K562 (cell line): ENCODE measurements around the gene PRRT1. TPM values are rescaled to one million over a fixed set of nuclear protein-coding genes. Genes with fewer than 3 reads are reported as not detected.

ENCODE experiments used
- CBFB ChIP-seq: sonication (generic); formaldehyde crosslinking; IDR thresholded peaks from 2 replicates; pipeline ENCODE4 v1.4.0; 2020; ENCODE audit warnings: mild to moderate bottlenecking, missing genetic modification reagents
- CEBPB ChIP-seq: fragments of 450-650 bp; IDR thresholded peaks from 2 replicates; pipeline ENCODE4 v1.6.1; 2016; ENCODE audit warnings: missing genetic modification characterization, missing compliant biosample characterization
- CEBPG ChIP-seq, 3 experiments: fragments of 200-800 bp in 1 of 3; sonication (Bioruptor generic) in 1 of 3; sonication (generic) in 1 of 3; formaldehyde crosslinking in 1 of 3; IDR thresholded peaks in 2 of 3; conservative IDR thresholded peaks in 1 of 3; 2 replicates each; pipeline versions ENCODE4 v1.6.1 to v1.8.0; 2016 to 2022; ENCODE audit warnings: missing compliant biosample characterization in 2 of 3, missing genetic modification characterization in 2 of 3, mild to moderate bottlenecking in 1 of 3, missing genetic modification reagents in 1 of 3
- CREBBP ChIP-seq: IDR thresholded peaks from one replicate; pipeline ENCODE4 v1.6.1; 2012; ENCODE audit warnings: low read depth, mild to moderate bottlenecking, control low read depth, inconsistent platforms, low read length
- EWSR1 ChIP-seq: fragments of 450-650 bp; IDR thresholded peaks from 2 replicates; pipeline ENCODE4 v1.6.1; 2018; ENCODE audit warnings: borderline replicate concordance, mild to moderate bottlenecking, low read depth, moderate library complexity; ENCODE audit not compliant: partially characterized antibody
- EZH2 ChIP-seq: IDR thresholded peaks from 2 replicates; pipeline ENCODE4 v1.6.1; 2012; ENCODE audit warnings: low read depth, mild to moderate bottlenecking, inconsistent platforms, low read length, borderline replicate concordance
- FOXK1 ChIP-seq: sonication (generic); formaldehyde crosslinking; IDR thresholded peaks from 2 replicates; pipeline ENCODE4 v1.8.0; 2022; ENCODE audit warnings: missing genetic modification reagents, mild to moderate bottlenecking, borderline replicate concordance
- GATA2 ChIP-seq: sonication (generic); formaldehyde crosslinking; IDR thresholded peaks from 2 replicates; pipeline ENCODE4 v1.4.0; 2020; ENCODE audit warnings: mild to moderate bottlenecking, missing genetic modification reagents
- HDAC6 ChIP-seq: IDR thresholded peaks from 2 replicates; pipeline ENCODE4 v1.6.1; 2012; ENCODE audit warnings: low read depth, mild to moderate bottlenecking, control low read depth, inconsistent platforms, low read length, moderate library complexity
- HMG20B ChIP-seq: fragments of 250-450 bp; sonication (Bioruptor Pico); IDR thresholded peaks from 2 replicates; pipeline ENCODE4 v1.5.0; 2021; ENCODE audit warnings: mild to moderate bottlenecking
- HMGXB4 ChIP-seq: sonication (generic); formaldehyde crosslinking; IDR thresholded peaks from 2 replicates; pipeline ENCODE4 v1.8.1; 2023; ENCODE audit warnings: mild to moderate bottlenecking, missing genetic modification reagents
- HNRNPH1 ChIP-seq: fragments of 200-400 bp; formaldehyde crosslinking; optimal IDR thresholded peaks from 2 replicates; pipeline ENCODE3; 2017; ENCODE audit warnings: low read depth, mild to moderate bottlenecking, low read length, moderate library complexity
- HNRNPL ChIP-seq: fragments of 200-400 bp; formaldehyde crosslinking; IDR thresholded peaks from 2 replicates; pipeline ENCODE4 v1.6.1; 2017; ENCODE audit warnings: low read depth, mild to moderate bottlenecking, low read length
- MAX ChIP-seq: sonication (generic); formaldehyde crosslinking; IDR thresholded peaks from 2 replicates; pipeline ENCODE4 v1.9.0; 2022; ENCODE audit warnings: mild to moderate bottlenecking, missing genetic modification reagents
- NFIX ChIP-seq: fragments of 250-450 bp; sonication (Bioruptor Pico); IDR thresholded peaks from 2 replicates; pipeline ENCODE4 v1.4.0; 2020; ENCODE audit warnings: low read depth, mild to moderate bottlenecking, moderate library complexity
- NR2C2 ChIP-seq, 2 experiments: fragments of 200-800 bp in 1 of 2; sonication (Bioruptor generic) in 1 of 2; sonication (generic) in 1 of 2; formaldehyde crosslinking in 1 of 2; IDR thresholded peaks; 2 replicates each; pipeline versions ENCODE4 v1.6.1 to v1.8.0; 2016 to 2022; ENCODE audit warnings: mild to moderate bottlenecking in 1 of 2, missing compliant biosample characterization in 1 of 2, missing genetic modification characterization in 1 of 2, missing genetic modification reagents in 1 of 2
- NUFIP1 ChIP-seq: fragments of 450-650 bp; IDR thresholded peaks from 2 replicates; pipeline ENCODE4 v1.6.1; 2018; ENCODE audit not compliant: partially characterized antibody
- PML ChIP-seq: IDR thresholded peaks from 2 replicates; pipeline ENCODE4 v1.6.1; 2012; ENCODE audit warnings: low read length, inconsistent platforms
- POLR2AphosphoS5 ChIP-seq: IDR thresholded peaks from 2 replicates; pipeline ENCODE4 v1.6.1; 2011; ENCODE audit warnings: mild to moderate bottlenecking, low read depth, low read length, moderate library complexity; ENCODE audit not compliant: control insufficient read depth, insufficient read depth
- TBP ChIP-seq: optimal IDR thresholded peaks from 2 replicates; pipeline ENCODE3; 2011; ENCODE audit warnings: low read depth, low read length, improper control_type of control experiment
- TGIF2 ChIP-seq: sonication (generic); formaldehyde crosslinking; IDR thresholded peaks from 2 replicates; pipeline ENCODE4 v1.8.1; 2022; ENCODE audit warnings: mild to moderate bottlenecking, missing genetic modification reagents, moderate library complexity
- ZNF253 ChIP-seq: fragments of 250-450 bp; sonication (Bioruptor Pico); conservative IDR thresholded peaks from 2 replicates; pipeline ENCODE4 v1.6.1; 2021; ENCODE audit warnings: mild to moderate bottlenecking
- polyA plus RNA-seq, 8 experiments: library from polyadenylated mRNA; depleted of rRNA in 4 of 8; stranded (reverse) in 5 of 8; unstranded in 3 of 8; fragments of >200 nt; fragmentation: Nextera tagmentation in 2 of 8; fragmentation: Illumina TruSeq in 1 of 8; extraction: Ambion mirVana in 2 of 8; extraction: Trizol in 1 of 8; gene quantifications; 2 replicates each; pipeline versions ENCODE4 v1.2.1 to v1.2.3, GENCODE V29; 2011 to 2014; ENCODE audit warnings: inconsistent platforms in 1 of 8, missing spikeins in 1 of 8
- total RNA-seq, 7 experiments: library from RNA; depleted of rRNA in 6 of 7; stranded (reverse); fragments of >200 nt in 6 of 7; fragmentation: Illumina TruSeq in 2 of 7; extraction: Trizol in 2 of 7; gene quantifications; 2 replicates each; pipeline versions ENCODE4 v1.2.1 to v1.2.3, GENCODE V29; 2011 to 2021; ENCODE audit warnings: low replicate concordance in 1 of 7
- TF ChIP-seq, protein P1 (sequence below): fragments of 450-650 bp; IDR thresholded peaks from 2 replicates; pipeline ENCODE4 v1.6.1; 2016
- TF ChIP-seq, protein P2 (sequence below): fragments of 250-450 bp; sonication (Bioruptor Pico); IDR thresholded peaks from 2 replicates; pipeline ENCODE4 v1.8.0; 2021; ENCODE audit warnings: mild to moderate bottlenecking, moderate library complexity

Gene PRRT1
- total and polyA plus RNA-seq, 9 of the 15 experiments (the other 6 are each of a cell fraction or from before 2014, with no cell fraction given), result 0.14 to 3.5 (median 0.41) TPM

DNA sequence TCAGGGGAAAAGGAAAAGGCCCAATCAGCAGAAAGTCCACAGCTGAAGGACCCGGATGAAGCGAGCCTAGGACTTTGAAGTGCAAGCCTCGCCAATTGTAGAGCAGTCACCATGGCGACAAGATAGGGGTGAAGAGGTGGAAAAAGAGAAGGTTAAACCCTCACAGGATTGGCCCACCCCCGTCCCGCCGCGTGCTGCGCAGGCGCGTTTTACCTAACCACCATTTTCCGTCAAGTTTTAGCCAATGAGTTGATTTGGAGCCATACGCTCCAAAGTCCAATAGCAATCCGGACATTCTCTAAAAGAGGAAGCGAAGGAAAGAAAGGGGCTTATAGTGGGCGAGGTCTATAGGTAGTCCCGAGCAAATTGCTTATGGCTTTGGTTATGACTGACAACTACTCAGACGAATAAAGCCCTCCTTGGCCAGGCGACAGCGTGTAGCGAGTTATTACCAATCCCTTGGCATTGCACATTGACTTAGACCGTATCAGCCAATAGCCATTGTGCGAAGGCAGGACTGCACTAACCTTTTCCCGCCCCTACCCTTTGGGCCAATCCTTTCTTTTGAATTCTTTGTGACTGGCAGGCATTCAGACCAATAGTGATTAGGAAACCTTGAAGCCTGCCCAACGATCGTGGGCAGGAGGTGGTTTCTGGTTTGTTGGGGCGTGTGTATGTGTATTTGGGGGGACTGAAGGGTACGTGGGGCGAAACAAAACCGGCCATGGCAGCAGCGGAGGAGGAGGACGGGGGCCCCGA is 26.2 kb upstream of the PRRT1 start, which contains the start of gene RNF5 (continued):
- no peak for TF ChIP-seq CBFB (CRISPR knock-in tag)
- TF ChIP-seq HNRNPH1, result no peak
- TF ChIP-seq TBP, result no peak
- TF ChIP-seq CREBBP, result no peak
- TF ChIP-seq NR2C2 (CRISPR knock-in tag; IDR thresholded peaks at IDR 0.05), result no peak
- TF ChIP-seq NR2C2 (tag; IDR thresholded peaks at IDR 0.05), result peak; percentile 93
- no peak; the same call in 1 of the 2 replicates for TF ChIP-seq FOXK1
- TF ChIP-seq EZH2, result no peak
- TF ChIP-seq EWSR1, result no peak
- TF ChIP-seq HDAC6, result no peak
- TF ChIP-seq, protein P1, sequence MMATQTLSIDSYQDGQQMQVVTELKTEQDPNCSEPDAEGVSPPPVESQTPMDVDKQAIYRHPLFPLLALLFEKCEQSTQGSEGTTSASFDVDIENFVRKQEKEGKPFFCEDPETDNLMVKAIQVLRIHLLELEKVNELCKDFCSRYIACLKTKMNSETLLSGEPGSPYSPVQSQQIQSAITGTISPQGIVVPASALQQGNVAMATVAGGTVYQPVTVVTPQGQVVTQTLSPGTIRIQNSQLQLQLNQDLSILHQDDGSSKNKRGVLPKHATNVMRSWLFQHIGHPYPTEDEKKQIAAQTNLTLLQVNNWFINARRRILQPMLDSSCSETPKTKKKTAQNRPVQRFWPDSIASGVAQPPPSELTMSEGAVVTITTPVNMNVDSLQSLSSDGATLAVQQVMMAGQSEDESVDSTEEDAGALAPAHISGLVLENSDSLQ, result peak; percentile 100
- peak; percentile 59 for TF ChIP-seq CEBPB (tag)
- TF ChIP-seq HMGXB4 (CRISPR knock-in tag), result no peak
- no peak for TF ChIP-seq POLR2AphosphoS5
- TF ChIP-seq GATA2 (CRISPR knock-in tag), result no peak
- no peak for TF ChIP-seq NFIX (CRISPR knock-in tag)
- no peak for TF ChIP-seq ZNF253 (CRISPR knock-in tag)
- no peak for TF ChIP-seq NUFIP1
- TF ChIP-seq TGIF2 (CRISPR knock-in tag), result no peak
- TF ChIP-seq PML, result peak; percentile 14; the same call in 1 of the 2 replicates
- peak; percentile 89 for TF ChIP-seq MAX (CRISPR knock-in tag)
- no peak for TF ChIP-seq HNRNPL
- TF ChIP-seq, protein P2, sequence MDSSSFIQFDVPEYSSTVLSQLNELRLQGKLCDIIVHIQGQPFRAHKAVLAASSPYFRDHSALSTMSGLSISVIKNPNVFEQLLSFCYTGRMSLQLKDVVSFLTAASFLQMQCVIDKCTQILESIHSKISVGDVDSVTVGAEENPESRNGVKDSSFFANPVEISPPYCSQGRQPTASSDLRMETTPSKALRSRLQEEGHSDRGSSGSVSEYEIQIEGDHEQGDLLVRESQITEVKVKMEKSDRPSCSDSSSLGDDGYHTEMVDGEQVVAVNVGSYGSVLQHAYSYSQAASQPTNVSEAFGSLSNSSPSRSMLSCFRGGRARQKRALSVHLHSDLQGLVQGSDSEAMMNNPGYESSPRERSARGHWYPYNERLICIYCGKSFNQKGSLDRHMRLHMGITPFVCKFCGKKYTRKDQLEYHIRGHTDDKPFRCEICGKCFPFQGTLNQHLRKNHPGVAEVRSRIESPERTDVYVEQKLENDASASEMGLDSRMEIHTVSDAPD, result no peak
- no peak for TF ChIP-seq HMG20B (CRISPR knock-in tag)
- TF ChIP-seq CEBPG (CRISPR knock-in tag; IDR thresholded peaks at IDR 0.05), result no peak
- TF ChIP-seq CEBPG (tag; conservative IDR thresholded peaks at IDR 0.05 in 1 of 2, IDR thresholded peaks at IDR 0.05 in 1 of 2), result 0 out of 4 replicates have a peak, but pooled peaks of 1 of the 2 experiments have one; percentile 27
